Measurements from ENCODE around the gene DCTN4.

GRCh38 chr5:150774145-150774544, 15.3 kb upstream of the DCTN4 start:
- TF ChIP-seq CTCF (IDR thresholded peaks at IDR 0.05 in 4 of 5, conservative IDR thresholded peaks at IDR 0.05 in 1 of 5): no peak
- no peak for TF ChIP-seq POLR2A (IDR thresholded peaks at IDR 0.05)

All from gastrocnemius medialis (tissue), 4 donors.